ENCODE results near the gene ALOX5.
"Not testable (repeated sequence)": the region's sequence is repeated elsewhere in the genome, so short reads cannot be mapped to it uniquely, and the experiment has no call there.

GRCh38 chr10:45348196-45348765, 25.7 kb upstream of the ALOX5 start:
- not testable (repeated sequence) for TF ChIP-seq CTCF (IDR thresholded peaks at IDR 0.05; ENCODE audit: low read depth, low read length, missing input control); TAF1 (conservative IDR thresholded peaks at IDR 0.05); HNF4A (conservative IDR thresholded peaks at IDR 0.05); RAD21 (IDR thresholded peaks at IDR 0.05); NR2F2 (IDR thresholded peaks at IDR 0.05); FOXA2 (IDR thresholded peaks at IDR 0.05); ZBTB33 (IDR thresholded peaks at IDR 0.05); YY1 (IDR thresholded peaks at IDR 0.05); GABPA (IDR thresholded peaks at IDR 0.05 in 1 of 2, conservative IDR thresholded peaks at IDR 0.05 in 1 of 2); MAX (IDR thresholded peaks at IDR 0.05)
- TF ChIP-seq, protein P1, sequence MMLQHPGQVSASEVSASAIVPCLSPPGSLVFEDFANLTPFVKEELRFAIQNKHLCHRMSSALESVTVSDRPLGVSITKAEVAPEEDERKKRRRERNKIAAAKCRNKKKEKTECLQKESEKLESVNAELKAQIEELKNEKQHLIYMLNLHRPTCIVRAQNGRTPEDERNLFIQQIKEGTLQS (IDR thresholded peaks at IDR 0.05), result not testable (repeated sequence)
- TF ChIP-seq, protein P2, sequence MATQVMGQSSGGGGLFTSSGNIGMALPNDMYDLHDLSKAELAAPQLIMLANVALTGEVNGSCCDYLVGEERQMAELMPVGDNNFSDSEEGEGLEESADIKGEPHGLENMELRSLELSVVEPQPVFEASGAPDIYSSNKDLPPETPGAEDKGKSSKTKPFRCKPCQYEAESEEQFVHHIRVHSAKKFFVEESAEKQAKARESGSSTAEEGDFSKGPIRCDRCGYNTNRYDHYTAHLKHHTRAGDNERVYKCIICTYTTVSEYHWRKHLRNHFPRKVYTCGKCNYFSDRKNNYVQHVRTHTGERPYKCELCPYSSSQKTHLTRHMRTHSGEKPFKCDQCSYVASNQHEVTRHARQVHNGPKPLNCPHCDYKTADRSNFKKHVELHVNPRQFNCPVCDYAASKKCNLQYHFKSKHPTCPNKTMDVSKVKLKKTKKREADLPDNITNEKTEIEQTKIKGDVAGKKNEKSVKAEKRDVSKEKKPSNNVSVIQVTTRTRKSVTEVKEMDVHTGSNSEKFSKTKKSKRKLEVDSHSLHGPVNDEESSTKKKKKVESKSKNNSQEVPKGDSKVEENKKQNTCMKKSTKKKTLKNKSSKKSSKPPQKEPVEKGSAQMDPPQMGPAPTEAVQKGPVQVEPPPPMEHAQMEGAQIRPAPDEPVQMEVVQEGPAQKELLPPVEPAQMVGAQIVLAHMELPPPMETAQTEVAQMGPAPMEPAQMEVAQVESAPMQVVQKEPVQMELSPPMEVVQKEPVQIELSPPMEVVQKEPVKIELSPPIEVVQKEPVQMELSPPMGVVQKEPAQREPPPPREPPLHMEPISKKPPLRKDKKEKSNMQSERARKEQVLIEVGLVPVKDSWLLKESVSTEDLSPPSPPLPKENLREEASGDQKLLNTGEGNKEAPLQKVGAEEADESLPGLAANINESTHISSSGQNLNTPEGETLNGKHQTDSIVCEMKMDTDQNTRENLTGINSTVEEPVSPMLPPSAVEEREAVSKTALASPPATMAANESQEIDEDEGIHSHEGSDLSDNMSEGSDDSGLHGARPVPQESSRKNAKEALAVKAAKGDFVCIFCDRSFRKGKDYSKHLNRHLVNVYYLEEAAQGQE (IDR thresholded peaks at IDR 0.05), result not testable (repeated sequence)
